ENCODE measurements around the gene MOG.

MOG gene

DNA sequence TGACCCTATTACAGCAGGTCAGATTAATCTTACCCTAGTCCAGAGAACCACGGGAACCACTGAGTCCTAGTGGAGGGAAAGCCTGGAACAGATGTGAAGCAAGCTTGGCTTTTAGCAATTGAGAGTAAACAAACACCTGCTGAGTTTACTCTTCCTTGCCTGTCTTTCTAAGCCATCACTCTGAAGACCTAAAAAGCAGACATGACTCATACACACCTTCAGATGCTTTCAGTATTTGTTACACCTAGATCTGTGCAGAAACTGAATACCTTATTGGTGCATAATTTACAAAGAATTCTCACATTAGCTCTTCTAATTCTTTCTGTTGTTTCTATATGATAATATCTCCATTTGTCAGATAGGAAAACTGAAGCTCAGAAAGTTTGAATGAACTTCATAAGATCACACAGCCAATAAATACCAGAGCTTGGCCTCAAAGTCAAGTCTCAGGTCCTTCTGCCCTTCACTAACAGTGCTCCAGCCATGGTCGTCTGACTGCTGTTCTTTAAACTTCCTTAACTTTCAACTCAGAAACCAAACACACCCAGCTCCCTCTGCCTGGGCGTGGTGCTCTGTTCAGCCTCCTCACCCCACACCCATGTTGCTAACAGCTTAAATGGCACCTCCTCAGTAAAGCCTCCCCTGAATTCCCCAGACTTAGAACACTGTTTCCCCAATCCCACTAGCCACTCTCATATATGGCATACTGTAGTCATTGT lies 15.3 kb upstream of the MOG start:
- no peak for DNase-seq (ENCODE audit: low spot score)
- TF ChIP-seq, protein P1, sequence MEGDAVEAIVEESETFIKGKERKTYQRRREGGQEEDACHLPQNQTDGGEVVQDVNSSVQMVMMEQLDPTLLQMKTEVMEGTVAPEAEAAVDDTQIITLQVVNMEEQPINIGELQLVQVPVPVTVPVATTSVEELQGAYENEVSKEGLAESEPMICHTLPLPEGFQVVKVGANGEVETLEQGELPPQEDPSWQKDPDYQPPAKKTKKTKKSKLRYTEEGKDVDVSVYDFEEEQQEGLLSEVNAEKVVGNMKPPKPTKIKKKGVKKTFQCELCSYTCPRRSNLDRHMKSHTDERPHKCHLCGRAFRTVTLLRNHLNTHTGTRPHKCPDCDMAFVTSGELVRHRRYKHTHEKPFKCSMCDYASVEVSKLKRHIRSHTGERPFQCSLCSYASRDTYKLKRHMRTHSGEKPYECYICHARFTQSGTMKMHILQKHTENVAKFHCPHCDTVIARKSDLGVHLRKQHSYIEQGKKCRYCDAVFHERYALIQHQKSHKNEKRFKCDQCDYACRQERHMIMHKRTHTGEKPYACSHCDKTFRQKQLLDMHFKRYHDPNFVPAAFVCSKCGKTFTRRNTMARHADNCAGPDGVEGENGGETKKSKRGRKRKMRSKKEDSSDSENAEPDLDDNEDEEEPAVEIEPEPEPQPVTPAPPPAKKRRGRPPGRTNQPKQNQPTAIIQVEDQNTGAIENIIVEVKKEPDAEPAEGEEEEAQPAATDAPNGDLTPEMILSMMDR (IDR thresholded peaks at IDR 0.05; ENCODE audit: extremely low read depth, missing control alignments), result no peak

DNA sequence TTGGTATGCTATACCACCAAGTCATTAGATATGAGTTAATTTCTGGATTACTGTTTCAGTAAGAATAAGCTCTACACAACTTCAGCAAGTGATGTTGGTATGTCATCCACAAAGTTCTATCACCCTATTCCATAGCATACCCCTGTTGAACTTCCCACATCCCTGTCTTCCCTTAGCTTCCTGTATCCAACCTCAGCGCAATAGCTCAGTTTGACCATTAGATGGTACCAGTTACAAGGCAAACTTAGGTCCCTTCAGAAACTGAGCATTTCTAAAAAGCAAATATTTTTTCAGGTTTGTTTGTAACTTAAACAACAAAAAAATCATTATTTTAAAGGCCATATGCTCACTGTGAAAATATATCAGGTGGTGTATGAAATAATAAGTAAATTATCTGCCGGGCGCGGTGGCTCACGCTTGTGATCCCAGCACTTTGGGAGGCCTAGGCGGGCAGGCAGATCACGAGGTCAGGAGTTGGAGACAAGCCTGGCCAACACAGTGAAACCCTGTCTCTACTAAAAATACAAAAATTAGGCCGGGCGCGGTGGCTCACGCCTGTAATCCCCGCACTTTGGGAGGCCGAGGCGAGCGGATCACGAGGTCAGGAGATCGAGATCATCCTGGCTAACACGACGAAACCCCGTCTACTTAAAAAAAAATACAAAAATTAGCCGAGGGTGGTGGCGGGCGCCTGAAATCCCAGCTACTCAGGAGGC lies 8.8 kb upstream of the MOG start:
- TF ChIP-seq, protein P1 (IDR thresholded peaks at IDR 0.05; ENCODE audit: extremely low read depth, missing control alignments), result peak; percentile 57
- DNase-seq (ENCODE audit: low spot score), result no peak

DNA sequence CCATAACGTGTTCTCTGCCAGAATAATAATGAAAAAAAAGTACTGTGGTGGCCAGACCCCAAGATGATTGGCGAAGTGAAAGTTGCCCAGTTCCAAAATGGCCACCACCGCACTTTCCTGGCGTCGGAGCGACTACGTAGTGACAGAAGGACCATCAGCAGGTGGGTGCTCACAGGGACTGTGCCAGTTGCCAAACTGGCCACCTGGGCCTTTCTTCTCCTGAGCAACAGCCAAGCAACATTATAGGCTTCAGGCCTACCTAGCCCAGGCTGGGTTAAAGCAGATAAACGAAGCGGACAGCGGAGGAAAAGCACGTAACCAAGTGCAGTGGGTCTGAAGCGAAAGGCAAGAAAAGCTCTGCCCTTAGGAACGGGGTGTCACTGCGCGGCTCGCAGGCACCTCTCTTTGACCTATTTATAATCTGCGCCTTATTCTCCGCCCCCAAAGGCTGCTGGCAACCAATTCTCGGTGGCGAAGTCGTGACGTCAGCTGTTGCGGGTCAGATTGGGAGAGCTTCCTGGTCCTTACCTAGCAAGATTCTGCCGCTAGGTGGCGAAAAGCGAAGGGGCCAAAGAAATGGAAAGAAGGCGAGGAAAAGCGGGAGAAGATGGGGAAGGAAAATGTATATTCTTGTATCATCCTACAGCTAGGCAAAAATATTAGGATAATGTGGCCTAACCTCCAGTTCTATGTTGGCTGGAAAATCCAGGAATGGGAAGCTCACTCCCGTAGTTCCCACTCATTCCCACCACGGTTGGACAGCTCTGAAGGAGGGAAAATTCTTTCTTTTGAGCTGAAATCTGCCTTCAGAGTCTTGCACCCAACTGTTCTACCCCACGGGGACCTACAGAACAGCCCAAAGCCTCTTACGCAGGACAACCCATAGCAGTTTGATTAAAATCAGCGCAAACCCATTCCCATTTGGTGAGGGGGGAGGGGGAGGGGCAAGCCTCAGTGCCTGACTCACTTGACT lies 6.9 kb upstream of the MOG start:
- TF ChIP-seq, protein P1 (IDR thresholded peaks at IDR 0.05; ENCODE audit: extremely low read depth, missing control alignments), result peak; percentile 87
- peak; percentile 94 for DNase-seq (ENCODE audit: low spot score)

- no peak for DNase-seq (ENCODE audit: low spot score)
- TF ChIP-seq, protein P1 (IDR thresholded peaks at IDR 0.05; ENCODE audit: extremely low read depth, missing control alignments), result peak; percentile 43
Measured at GRCh38 chr6:29651413-29652197, 5.3 kb upstream of the MOG start.

GRCh38 chr6:29652198-29652584 lies 4.7 kb upstream of the MOG start:
- DNase-seq (ENCODE audit: low spot score), result no peak
- TF ChIP-seq, protein P1 (IDR thresholded peaks at IDR 0.05; ENCODE audit: extremely low read depth, missing control alignments), result no peak

DNA sequence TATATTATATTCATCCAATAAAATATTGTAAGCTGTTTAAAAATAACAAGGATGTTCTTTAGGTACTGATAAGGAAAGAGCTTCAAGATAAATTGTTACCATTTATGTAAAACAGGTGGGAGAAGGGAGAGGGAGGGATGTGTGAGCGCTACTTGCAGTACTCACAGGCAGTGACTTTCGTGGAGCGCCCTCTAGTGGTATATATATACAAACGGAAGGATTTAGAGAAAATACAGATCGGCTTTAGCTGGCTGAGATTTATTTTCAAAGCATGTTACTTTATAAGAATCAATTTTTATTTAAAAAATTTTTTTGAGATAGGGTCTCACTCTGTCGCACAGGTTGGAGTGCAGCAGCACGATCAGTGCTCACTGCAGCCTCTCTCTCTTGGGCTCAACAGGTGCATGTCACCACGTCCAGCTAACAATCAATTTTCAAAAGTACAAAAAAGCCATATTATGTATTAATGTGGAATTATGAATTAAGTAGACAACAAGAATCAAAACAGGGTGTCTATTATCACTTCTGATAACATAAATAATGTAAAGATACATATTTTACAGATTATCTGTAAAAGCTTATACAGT lies 3.3 kb upstream of the MOG start:
- peak; percentile 58 for DNase-seq (ENCODE audit: low spot score)
- TF ChIP-seq, protein P1 (IDR thresholded peaks at IDR 0.05; ENCODE audit: extremely low read depth, missing control alignments), result peak; percentile 40

Measured in GM20000 (cell line).